ENCODE measurements around the gene STXBP5.

STXBP5 gene

DNA sequence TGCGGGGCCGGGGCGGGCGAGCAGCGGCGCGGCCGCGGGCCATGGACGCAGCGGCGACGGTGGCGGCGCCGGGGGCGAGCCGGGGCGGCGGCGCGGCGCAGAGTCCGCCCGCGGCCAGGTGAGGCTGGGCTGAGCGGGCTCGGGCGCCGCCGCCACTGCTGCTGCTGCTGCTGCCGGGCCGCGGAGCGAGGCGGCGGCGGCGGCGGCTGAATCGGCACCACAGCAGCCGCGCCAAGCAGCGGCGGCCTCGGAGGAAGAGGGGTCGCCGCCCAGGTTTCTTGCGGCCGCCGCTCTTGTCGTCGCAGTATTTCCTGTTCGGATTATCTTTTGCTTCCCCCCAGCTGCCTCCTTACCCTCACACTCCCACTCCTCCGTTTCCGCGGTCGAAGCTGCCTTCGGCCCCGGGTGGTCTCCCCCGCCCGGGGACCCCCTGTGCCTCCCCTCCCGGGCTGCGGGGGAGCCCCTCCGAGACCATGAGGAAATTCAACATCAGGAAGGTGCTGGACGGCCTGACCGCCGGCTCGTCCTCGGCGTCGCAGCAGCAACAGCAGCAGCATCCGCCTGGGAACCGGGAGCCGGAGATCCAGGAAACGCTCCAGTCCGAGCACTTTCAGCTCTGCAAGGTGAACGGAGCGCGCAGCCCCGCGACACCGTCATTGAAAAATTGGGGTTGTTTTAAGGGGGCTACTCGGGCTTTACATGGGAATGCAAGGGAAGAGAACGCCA lies at the start of gene STXBP5:
Gene STXBP5, plus strand, starts transcription at position 358 of the 726 bp plus-strand sequence. Its CDS starts 116 bp downstream, at position 474.
- TF ChIP-seq, protein P1, sequence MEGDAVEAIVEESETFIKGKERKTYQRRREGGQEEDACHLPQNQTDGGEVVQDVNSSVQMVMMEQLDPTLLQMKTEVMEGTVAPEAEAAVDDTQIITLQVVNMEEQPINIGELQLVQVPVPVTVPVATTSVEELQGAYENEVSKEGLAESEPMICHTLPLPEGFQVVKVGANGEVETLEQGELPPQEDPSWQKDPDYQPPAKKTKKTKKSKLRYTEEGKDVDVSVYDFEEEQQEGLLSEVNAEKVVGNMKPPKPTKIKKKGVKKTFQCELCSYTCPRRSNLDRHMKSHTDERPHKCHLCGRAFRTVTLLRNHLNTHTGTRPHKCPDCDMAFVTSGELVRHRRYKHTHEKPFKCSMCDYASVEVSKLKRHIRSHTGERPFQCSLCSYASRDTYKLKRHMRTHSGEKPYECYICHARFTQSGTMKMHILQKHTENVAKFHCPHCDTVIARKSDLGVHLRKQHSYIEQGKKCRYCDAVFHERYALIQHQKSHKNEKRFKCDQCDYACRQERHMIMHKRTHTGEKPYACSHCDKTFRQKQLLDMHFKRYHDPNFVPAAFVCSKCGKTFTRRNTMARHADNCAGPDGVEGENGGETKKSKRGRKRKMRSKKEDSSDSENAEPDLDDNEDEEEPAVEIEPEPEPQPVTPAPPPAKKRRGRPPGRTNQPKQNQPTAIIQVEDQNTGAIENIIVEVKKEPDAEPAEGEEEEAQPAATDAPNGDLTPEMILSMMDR (IDR thresholded peaks at IDR 0.05) = no peak

DNA sequence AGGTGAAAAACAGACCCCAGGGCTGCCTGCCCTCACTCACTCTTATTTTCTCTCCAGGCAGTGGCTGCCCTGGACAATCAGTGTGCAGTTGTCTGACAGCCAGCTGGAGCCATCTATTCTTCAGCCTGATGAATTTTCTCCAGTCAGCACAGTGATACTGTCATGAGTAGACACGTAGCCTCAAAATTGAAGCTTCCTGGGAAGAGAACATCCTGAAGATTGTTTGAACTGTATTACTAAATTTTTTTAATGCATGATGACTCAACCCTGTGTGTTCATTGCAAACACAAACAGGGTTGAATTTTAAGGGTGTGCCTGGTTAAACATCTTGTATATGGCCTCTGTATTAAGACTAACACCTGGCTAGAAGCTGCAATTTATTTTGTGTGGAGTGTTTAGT lies 49.8 kb upstream of the STXBP5 start:
- TF ChIP-seq, protein P1 (IDR thresholded peaks at IDR 0.05) = no peak

DNA sequence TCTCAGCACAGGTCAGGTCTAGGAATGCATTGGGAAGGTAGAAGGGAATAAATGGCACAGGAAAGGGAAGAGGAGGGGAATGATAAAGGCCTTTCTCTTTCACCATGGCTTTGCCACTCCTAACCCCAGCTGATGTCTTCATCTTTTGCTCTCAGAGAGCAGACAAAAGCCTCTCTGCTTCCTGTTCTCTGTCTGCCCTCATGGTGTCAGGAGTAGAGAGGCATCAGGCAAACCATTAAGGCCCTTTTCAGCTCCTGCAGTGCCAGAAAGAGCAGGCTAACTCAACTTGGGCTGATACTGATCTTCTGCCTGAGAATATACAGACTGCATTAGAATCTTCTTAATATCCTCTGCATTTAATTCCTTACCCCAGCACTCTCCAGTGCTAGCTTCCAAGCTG lies 48.0 kb upstream of the STXBP5 start:
- TF ChIP-seq, protein P1 (IDR thresholded peaks at IDR 0.05) = no peak

GRCh38 chr6:147156799-147157382 lies 47.3 kb upstream of the STXBP5 start:
- TF ChIP-seq, protein P1 (IDR thresholded peaks at IDR 0.05) = no peak

GRCh38 chr6:147157930-147158329 lies 46.3 kb upstream of the STXBP5 start:
- TF ChIP-seq, protein P1 (IDR thresholded peaks at IDR 0.05) = no peak

GRCh38 chr6:147158881-147159280 lies 45.3 kb upstream of the STXBP5 start:
- TF ChIP-seq, protein P1 (IDR thresholded peaks at IDR 0.05) = no peak

GRCh38 chr6:147159536-147160374 lies 44.5 kb upstream of the STXBP5 start:
- TF ChIP-seq, protein P1 (IDR thresholded peaks at IDR 0.05) = no peak

Measured in LNCAP (cell line).